CD14-positive monocyte (primary cell): ENCODE measurements around the gene SRSF3. TPM values are rescaled to one million over a fixed set of nuclear protein-coding genes. Genes with fewer than 3 reads are reported as not detected.

Experiments used
- DNase-seq, 3 donors: peaks; one replicate each; pipeline ENCODE4 v3.0.0-alpha.2; 2011 to 2022
- H2AFZ ChIP-seq: 2 replicates; pipeline ENCODE4 v1.6.0; 2012; ENCODE audit warnings: mild to moderate bottlenecking, low read depth, low read length, inconsistent platforms; ENCODE audit not compliant: insufficient read depth, poor library complexity, severe bottlenecking
- H3K27ac ChIP-seq, 2 donors: 1 replicate in 1 of 2; 2 replicates in 1 of 2; pipeline ENCODE4 v1.5.1; 2012 to 2013; ENCODE audit warnings: low read length in 2 of 2, control low read depth in 1 of 2, inconsistent platforms in 1 of 2, low read depth in 1 of 2, mild to moderate bottlenecking in 1 of 2
- H3K27me3 ChIP-seq, 2 donors: one replicate each; pipeline versions ENCODE4 v1.6.0 to v1.6.1; 2011 to 2013; ENCODE audit warnings: low read length in 2 of 2; ENCODE audit not compliant: control insufficient read depth in 2 of 2, insufficient read depth in 2 of 2
- H3K36me3 ChIP-seq, 2 donors: replicated peaks in 1 of 2; 1 replicate in 1 of 2; 2 replicates in 1 of 2; pipeline versions ENCODE4 v1.5.1 to v1.6.1; 2012 to 2013; ENCODE audit warnings: low read length in 2 of 2, control low read depth in 1 of 2, inconsistent platforms in 1 of 2, mild to moderate bottlenecking in 1 of 2; ENCODE audit not compliant: insufficient read depth in 2 of 2, control insufficient read depth in 1 of 2
- H3K4me1 ChIP-seq, 2 donors: 1 replicate in 1 of 2; 2 replicates in 1 of 2; pipeline versions ENCODE4 v1.5.1 to v1.6.1; 2012 to 2013; ENCODE audit warnings: low read length in 2 of 2, control low read depth in 1 of 2, inconsistent platforms in 1 of 2, mild to moderate bottlenecking in 1 of 2, moderate library complexity in 1 of 2; ENCODE audit not compliant: insufficient read depth in 2 of 2, control insufficient read depth in 1 of 2
- H3K4me2 ChIP-seq: replicated peaks from 2 replicates; pipeline ENCODE3; 2012; ENCODE audit warnings: low read length, moderate library complexity, mild to moderate bottlenecking; ENCODE audit not compliant: poor library complexity, severe bottlenecking; ENCODE audit errors: extremely low read depth
- H3K4me3 ChIP-seq, 3 experiments: fragments of 200-600 bp in 1 of 3; sonication (generic) in 1 of 3; replicated peaks in 1 of 3; 1 replicate in 2 of 3; 2 replicates in 1 of 3; pipeline ENCODE4 v1.5.1; 2011 to 2013; ENCODE audit warnings: low read length in 3 of 3, mild to moderate bottlenecking in 3 of 3, control low read depth in 2 of 3, low read depth in 2 of 3, inconsistent platforms in 1 of 3, moderate library complexity in 1 of 3
- H3K79me2 ChIP-seq: 2 replicates; pipeline ENCODE4 v1.6.0; 2012; ENCODE audit warnings: mild to moderate bottlenecking, control low read depth, inconsistent platforms, low read length, moderate library complexity; ENCODE audit not compliant: insufficient read depth
- H3K9ac ChIP-seq: 2 replicates; pipeline ENCODE4 v1.6.0; 2017; ENCODE audit warnings: low read length, mild to moderate bottlenecking; ENCODE audit not compliant: insufficient read depth, poor library complexity, severe bottlenecking
- H3K9me3 ChIP-seq, 2 donors: replicated peaks in 1 of 2; 1 replicate in 1 of 2; 2 replicates in 1 of 2; pipeline versions ENCODE4 v1.5.1 to v1.6.1; 2012 to 2013; ENCODE audit warnings: low read length in 2 of 2, control low read depth in 1 of 2; ENCODE audit not compliant: control insufficient read depth in 1 of 2, insufficient read depth in 1 of 2
- H4K20me1 ChIP-seq: 2 replicates; pipeline ENCODE4 v1.6.0; 2012; ENCODE audit warnings: mild to moderate bottlenecking, low read length, control low read depth, moderate library complexity; ENCODE audit not compliant: insufficient read depth
- H3K27ac Mint-ChIP-seq, 7 donors: one replicate each; pipeline ENCODE4 v1.8.0; 2020; ENCODE audit warnings: mild to moderate bottlenecking in 7 of 7, mixed read lengths in 7 of 7, moderate library complexity in 6 of 7, inconsistent platforms in 2 of 7
- H3K27me3 Mint-ChIP-seq, 3 donors: one replicate each; pipeline ENCODE4 v1.8.0; 2021 to 2022; ENCODE audit warnings: low read depth in 3 of 3, mild to moderate bottlenecking in 3 of 3, mixed read lengths in 3 of 3, moderate library complexity in 3 of 3, inconsistent platforms in 1 of 3
- H3K36me3 Mint-ChIP-seq, 2 donors: one replicate each; pipeline ENCODE4 v1.8.0; 2020; ENCODE audit warnings: mixed read lengths in 2 of 2, inconsistent platforms in 1 of 2, mild to moderate bottlenecking in 1 of 2
- H3K4me1 Mint-ChIP-seq: one replicate; pipeline ENCODE4 v1.8.0; 2020; ENCODE audit warnings: mild to moderate bottlenecking, mixed read lengths
- H3K4me3 Mint-ChIP-seq, 2 donors: one replicate each; pipeline ENCODE4 v1.8.0; 2020; ENCODE audit warnings: mild to moderate bottlenecking in 2 of 2, mixed read lengths in 2 of 2, moderate library complexity in 1 of 2
- H3K9me3 Mint-ChIP-seq, 7 donors: one replicate each; pipeline ENCODE4 v1.8.0; 2020 to 2022; ENCODE audit warnings: mixed read lengths in 7 of 7, mild to moderate bottlenecking in 6 of 7, moderate library complexity in 6 of 7, inconsistent platforms in 2 of 7
- WGBS: methylation state at CpG from one replicate; pipeline ENCODE4 v1.1.5; 2013; ENCODE audit warnings: missing lambda C conversion rate; ENCODE audit not compliant: insufficient coverage; 5-methylcytosine and 5-hydroxymethylcytosine counted together
- intact Hi-C, 2 donors: fragments of 100-400 bp; cut with micrococcal nuclease; formaldehyde crosslinking; loops; one replicate each; pipeline versions ENCODE4 v1.15.0 to v1.15.1; 2023
- polyA plus RNA-seq, 3 donors: library from polyadenylated mRNA; depleted of rRNA in 1 of 3; unstranded in 2 of 3; stranded (reverse) in 1 of 3; fragments of 300-500 nt in 2 of 3; fragments of >200 nt in 1 of 3; fragmentation: Illumina TruSeq in 2 of 3; gene quantifications; 1 replicate in 2 of 3; 2 replicates in 1 of 3; pipeline ENCODE4 v1.2.3, GENCODE V29; 2012 to 2021
- TF ChIP-seq, protein P1 (sequence below): fragments of 200-600 bp; IDR thresholded peaks from one replicate; pipeline ENCODE4 v1.8.0; 2022; ENCODE audit warnings: antibody characterized with exemption, mild to moderate bottlenecking

SRSF3 gene
- polyA plus RNA-seq, 3 donors, result 293 to 341 (median 297) TPM

DNA sequence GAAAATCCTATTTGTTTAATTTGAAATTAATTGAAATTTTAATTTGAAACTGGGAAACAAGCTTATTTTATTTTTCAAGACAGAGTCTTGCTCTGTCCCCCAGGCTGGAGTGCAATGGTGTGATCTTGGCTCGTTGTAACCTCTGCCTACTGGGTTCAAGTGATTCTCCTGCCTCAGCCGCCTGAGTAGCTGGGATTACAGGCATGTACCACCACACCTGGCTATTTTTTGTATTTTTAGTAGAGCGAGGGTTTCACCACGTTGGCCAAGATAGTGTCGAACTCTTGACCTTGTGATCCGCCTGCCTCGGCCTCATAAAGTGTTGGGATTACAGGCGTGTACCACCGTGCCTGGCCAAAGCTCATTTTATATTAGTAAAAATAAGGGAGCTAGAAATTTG lies 4.2 kb downstream of the SRSF3 start:
- H2AFZ ChIP-seq, result no peak overlapping the region
- intact Hi-C loops, result loop anchor here in 1 of 2 donors (10.0 kb wide), 1 partner anchor 154 kb away; the partner anchor contains the start of genes KCTD20 and PXT1
- H3K4me1 Mint-ChIP-seq, result peaks cover 49% of the 10 kb centered on the region
- TF ChIP-seq, protein P1, sequence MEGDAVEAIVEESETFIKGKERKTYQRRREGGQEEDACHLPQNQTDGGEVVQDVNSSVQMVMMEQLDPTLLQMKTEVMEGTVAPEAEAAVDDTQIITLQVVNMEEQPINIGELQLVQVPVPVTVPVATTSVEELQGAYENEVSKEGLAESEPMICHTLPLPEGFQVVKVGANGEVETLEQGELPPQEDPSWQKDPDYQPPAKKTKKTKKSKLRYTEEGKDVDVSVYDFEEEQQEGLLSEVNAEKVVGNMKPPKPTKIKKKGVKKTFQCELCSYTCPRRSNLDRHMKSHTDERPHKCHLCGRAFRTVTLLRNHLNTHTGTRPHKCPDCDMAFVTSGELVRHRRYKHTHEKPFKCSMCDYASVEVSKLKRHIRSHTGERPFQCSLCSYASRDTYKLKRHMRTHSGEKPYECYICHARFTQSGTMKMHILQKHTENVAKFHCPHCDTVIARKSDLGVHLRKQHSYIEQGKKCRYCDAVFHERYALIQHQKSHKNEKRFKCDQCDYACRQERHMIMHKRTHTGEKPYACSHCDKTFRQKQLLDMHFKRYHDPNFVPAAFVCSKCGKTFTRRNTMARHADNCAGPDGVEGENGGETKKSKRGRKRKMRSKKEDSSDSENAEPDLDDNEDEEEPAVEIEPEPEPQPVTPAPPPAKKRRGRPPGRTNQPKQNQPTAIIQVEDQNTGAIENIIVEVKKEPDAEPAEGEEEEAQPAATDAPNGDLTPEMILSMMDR, result no peak
- H3K4me1 ChIP-seq, result peaks cover 39 to 60% of the 10 kb centered on the region in 2 donors
- H3K4me3 Mint-ChIP-seq, result peak overlapping the region in 1 of 2 donors; percentile 43
- DNase-seq, result no peak
- peaks cover 89% of the 10 kb centered on the region for H4K20me1 ChIP-seq
- 100% methylated on average over 5 of the region's 9 CpGs for WGBS
- H3K79me2 ChIP-seq, result peaks cover 93% of the 10 kb centered on the region
- peaks cover 0 to 4% (median 2%) of the 10 kb centered on the region in 3 donors for H3K27me3 Mint-ChIP-seq
- H3K9ac ChIP-seq, result no peak overlapping the region
- peak overlapping the region; percentile 74 for H3K4me2 ChIP-seq
- H3K27me3 ChIP-seq, result no peaks in the 10 kb centered on the region
- no peaks in the 10 kb centered on the region for H3K9me3 ChIP-seq
- peaks cover 68% of the 10 kb centered on the region in 2 donors for H3K36me3 ChIP-seq
- H3K27ac ChIP-seq, result no peak overlapping the region
- peak overlapping the region in 4 of 7 donors; percentile 6 to 99 (median 46) for H3K27ac Mint-ChIP-seq
- peak overlapping the region in 1 of 3 experiments; percentile 99 for H3K4me3 ChIP-seq
- H3K36me3 Mint-ChIP-seq, result peaks cover 65 to 73% of the 10 kb centered on the region in 2 donors
- H3K9me3 Mint-ChIP-seq, result no peaks in the 10 kb centered on the region

DNA sequence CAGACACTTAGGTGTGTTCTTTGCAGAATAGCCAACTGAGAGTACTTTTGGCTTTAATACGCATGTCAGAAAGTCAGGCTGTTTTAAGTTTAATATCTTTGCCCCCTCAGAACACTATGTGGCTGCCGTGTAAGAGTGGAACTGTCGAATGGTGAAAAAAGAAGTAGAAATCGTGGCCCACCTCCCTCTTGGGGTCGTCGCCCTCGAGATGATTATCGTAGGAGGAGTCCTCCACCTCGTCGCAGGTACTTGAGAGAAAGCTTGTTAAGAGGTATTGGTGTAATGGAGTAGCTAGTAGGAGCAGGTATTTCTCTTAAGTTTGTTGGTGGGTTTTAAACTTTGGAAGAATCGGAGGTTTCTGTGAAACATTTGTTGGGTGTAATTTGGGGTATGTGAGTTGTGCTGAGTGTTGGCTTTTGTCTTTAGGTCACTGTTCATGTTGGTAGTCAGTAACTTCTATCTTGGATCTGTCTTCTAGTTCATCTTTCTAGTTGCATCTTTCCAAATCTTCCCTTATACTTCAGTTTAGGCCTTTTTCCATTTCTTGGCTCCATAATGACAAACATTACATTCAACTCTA lies 4.7 kb downstream of the SRSF3 start:
- Histone ChIP-seq H3K4me2 (no peak overlapping the region), H3K27me3 (no peaks in the 10 kb centered on the region), H2AFZ (no peak overlapping the region), H3K79me2 (peaks cover 98% of the 10 kb centered on the region), H3K9ac (no peak overlapping the region), H3K4me1 (peaks cover 34 to 55% of the 10 kb centered on the region in 2 donors), H3K27ac (no peak overlapping the region), H3K9me3 (no peaks in the 10 kb centered on the region), H3K4me3 (no peak overlapping the region), H3K36me3 (peaks cover 73% of the 10 kb centered on the region in 2 donors), H4K20me1 (peaks cover 94% of the 10 kb centered on the region)
- DNase-seq, result no peak
- intact Hi-C loops, result loop anchor here in 1 of 2 donors (10.0 kb wide), 1 partner anchor 154 kb away; the partner anchor contains the start of genes KCTD20 and PXT1
- Mint-ChIP-seq H3K27me3 (peaks cover 0 to 4% (median 2%) of the 10 kb centered on the region in 3 donors), H3K27ac (peak overlapping the region in 4 of 7 donors; percentile 58 to 99 (median 74)), H3K4me1 (peaks cover 44% of the 10 kb centered on the region), H3K9me3 (no peaks in the 10 kb centered on the region), H3K36me3 (peaks cover 70 to 78% of the 10 kb centered on the region in 2 donors), H3K4me3 (peak overlapping the region in 1 of 2 donors; percentile 43)
- TF ChIP-seq, protein P1, result no peak
- 95% methylated on average over 5 of the region's 11 CpGs for WGBS
